CD8-positive, alpha-beta memory T cell (primary cell): Measurements from ENCODE around the gene RPL7A. TPM values are rescaled to one million over a fixed set of nuclear protein-coding genes. Genes with fewer than 3 reads are reported as not detected.

Experiments used
- CTCF ChIA-PET: fragments of 350-600 bp; sonication (Branson Sonifier 250); formaldehyde crosslinking; loops from one replicate; lab custom pipeline; 2021; ENCODE audit warnings: antibody characterized with exemption; lab: Charles Lee
- POLR2A ChIA-PET: fragments of 350-600 bp; sonication (Branson Sonifier 250); formaldehyde crosslinking; loops from one replicate; lab custom pipeline; 2021; ENCODE audit warnings: antibody characterized with exemption; lab: Charles Lee
- DNase-seq, 5 donors: peaks; one replicate each; pipeline versions ENCODE4 v3.0.0 to v3.0.0-alpha.2; 2020 to 2022; ENCODE audit warnings: mixed read lengths in 1 of 5
- H3K27ac ChIP-seq: one replicate; pipeline ENCODE4 v1.7.0; 2013; ENCODE audit warnings: low read depth, mild to moderate bottlenecking, low read length, moderate library complexity
- H3K27me3 ChIP-seq: 2 replicates; pipeline ENCODE4 v1.7.0; 2013; ENCODE audit warnings: low read length, mild to moderate bottlenecking; ENCODE audit not compliant: insufficient read depth, poor library complexity, severe bottlenecking
- H3K36me3 ChIP-seq: 2 replicates; pipeline ENCODE4 v1.7.0; 2013; ENCODE audit warnings: mild to moderate bottlenecking, low read length, moderate library complexity; ENCODE audit not compliant: insufficient read depth
- H3K4me1 ChIP-seq: 2 replicates; pipeline ENCODE4 v1.7.0; 2013; ENCODE audit warnings: mild to moderate bottlenecking, low read length, moderate library complexity; ENCODE audit not compliant: insufficient read depth
- H3K4me3 ChIP-seq: 2 replicates; pipeline ENCODE4 v1.7.0; 2013; ENCODE audit warnings: mild to moderate bottlenecking, low read length
- H3K9me3 ChIP-seq: 2 replicates; pipeline ENCODE4 v1.7.0; 2013; ENCODE audit warnings: mild to moderate bottlenecking, low read length
- H3K27ac Mint-ChIP-seq, 8 donors: one replicate each; pipeline ENCODE4 v1.8.0; 2020 to 2021; ENCODE audit warnings: mixed read lengths in 8 of 8, mild to moderate bottlenecking in 6 of 8, inconsistent platforms in 3 of 8, moderate library complexity in 3 of 8
- H3K27me3 Mint-ChIP-seq, 2 donors: one replicate each; pipeline ENCODE4 v1.8.0; 2020 to 2021; ENCODE audit warnings: mixed read lengths in 2 of 2, mild to moderate bottlenecking in 1 of 2, moderate library complexity in 1 of 2
- H3K36me3 Mint-ChIP-seq, 3 donors: one replicate each; pipeline ENCODE4 v1.8.0; 2020 to 2021; ENCODE audit warnings: mixed read lengths in 3 of 3, inconsistent platforms in 1 of 3, mild to moderate bottlenecking in 1 of 3
- H3K4me1 Mint-ChIP-seq, 3 donors: one replicate each; pipeline ENCODE4 v1.8.0; 2020 to 2021; ENCODE audit warnings: mixed read lengths in 3 of 3, inconsistent platforms in 1 of 3, mild to moderate bottlenecking in 1 of 3
- H3K4me3 Mint-ChIP-seq, 7 donors: one replicate each; pipeline ENCODE4 v1.8.0; 2020 to 2021; ENCODE audit warnings: mixed read lengths in 7 of 7, mild to moderate bottlenecking in 6 of 7, moderate library complexity in 4 of 7, inconsistent platforms in 2 of 7
- H3K9me3 Mint-ChIP-seq, 5 donors: one replicate each; pipeline ENCODE4 v1.8.0; 2020 to 2022; ENCODE audit warnings: mixed read lengths in 5 of 5, mild to moderate bottlenecking in 3 of 5, moderate library complexity in 2 of 5, inconsistent platforms in 1 of 5
- polyA plus RNA-seq: library from polyadenylated mRNA; unstranded; fragments of 300-500 nt; fragmentation: Illumina TruSeq; gene quantifications from one replicate; pipeline ENCODE4 v1.2.3, GENCODE V29; 2021
- total RNA-seq, 2 experiments: library from RNA; stranded (reverse); gene quantifications; one replicate each; pipeline ENCODE4 v1.2.3, GENCODE V29; 2021

Gene RPL7A
- total and polyA plus RNA-seq, 3 experiments from 2014 or later, result 1,038 to 3,155 (median 3,139) TPM

GRCh38 chr9:133351908-133352634 is 4.1 kb downstream of the RPL7A start:
- Mint-ChIP-seq H3K9me3 (no peaks in the 10 kb centered on the region), H3K27ac (peak overlapping the region in 4 of 8 donors; percentile 25 to 70 (median 32)), H3K4me1 (peaks cover 24 to 49% (median 34%) of the 10 kb centered on the region in 3 donors), H3K36me3 (peaks cover 7 to 66% (median 19%) of the 10 kb centered on the region in 3 donors), H3K27me3 (peaks cover 0 to 5% of the 10 kb centered on the region in 2 donors), H3K4me3 (peak overlapping the region in 2 of 7 donors; percentile 27 to 92)
- DNase-seq, result no peak
- Histone ChIP-seq H3K27ac (no peak overlapping the region), H3K27me3 (no peaks in the 10 kb centered on the region), H3K4me1 (peaks cover 32% of the 10 kb centered on the region), H3K36me3 (peaks cover 46% of the 10 kb centered on the region), H3K4me3 (no peak overlapping the region), H3K9me3 (no peaks in the 10 kb centered on the region)
- ChIA-PET CTCF (interaction anchor here (6.1 kb wide), 1 partner anchor 20 kb away, joined by 47 read pairs; no protein-coding TSS in a partner anchor), POLR2A (interaction anchor here (1.2 kb wide), 1 partner anchor 22 kb away, joined by 3 read pairs; no protein-coding TSS in a partner anchor)

- Mint-ChIP-seq H3K4me1 (peaks cover 29 to 53% (median 38%) of the 10 kb centered on the region in 3 donors), H3K36me3 (peaks cover 7 to 72% (median 19%) of the 10 kb centered on the region in 3 donors), H3K27me3 (peaks cover 0 to 4% of the 10 kb centered on the region in 2 donors), H3K27ac (peak overlapping the region in 5 of 8 donors; percentile 29 to 83 (median 70)), H3K4me3 (peak overlapping the region in 2 of 7 donors; percentile 63 to 92), H3K9me3 (no peaks in the 10 kb centered on the region)
- Histone ChIP-seq H3K36me3 (peaks cover 46% of the 10 kb centered on the region), H3K27ac (no peak overlapping the region), H3K9me3 (no peaks in the 10 kb centered on the region), H3K4me3 (no peak overlapping the region), H3K4me1 (peaks cover 39% of the 10 kb centered on the region), H3K27me3 (no peaks in the 10 kb centered on the region)
- ChIA-PET CTCF (interaction anchor here (8.2 kb wide), 1 partner anchor 19 kb away, joined by 84 read pairs; no protein-coding TSS in a partner anchor), POLR2A (interaction anchor here (1.2 kb wide), 1 partner anchor 22 kb away, joined by 3 read pairs; no protein-coding TSS in a partner anchor)
- DNase-seq, result no peak
Observed at GRCh38 chr9:133352635-133353340, 4.8 kb downstream of the RPL7A start.

GRCh38 chr9:133353548-133353947 is 5.5 kb downstream of the RPL7A start:
- Mint-ChIP-seq H3K27ac (peak overlapping the region in 3 of 8 donors; percentile 61 to 82 (median 64)), H3K4me1 (peaks cover 30 to 54% (median 38%) of the 10 kb centered on the region in 3 donors)
- POLR2A ChIA-PET, result no interaction called here

GRCh38 chr9:133354766-133355165 is 6.7 kb downstream of the RPL7A start:
- Mint-ChIP-seq H3K9me3 (no peaks in the 10 kb centered on the region), H3K36me3 (peaks cover 4 to 68% (median 11%) of the 10 kb centered on the region in 3 donors), H3K4me1 (peaks cover 24 to 49% (median 32%) of the 10 kb centered on the region in 3 donors), H3K27me3 (peaks cover 0 to 3% of the 10 kb centered on the region in 2 donors), H3K27ac (peak overlapping the region in 5 of 8 donors; percentile 32 to 82 (median 35)), H3K4me3 (peak overlapping the region; percentile 18 to 92 (median 86))
- POLR2A ChIA-PET, result interaction anchor here (1.4 to 5.9 kb wide), 3 partner anchors 8 to 20 kb away, joined by 3 to 58 read pairs (median 25); no protein-coding TSS in a partner anchor
- no peaks in the 10 kb centered on the region for H3K27me3 ChIP-seq
- H3K4me1 ChIP-seq, result peaks cover 36% of the 10 kb centered on the region
- H3K27ac ChIP-seq, result no peak overlapping the region
- H3K36me3 ChIP-seq, result peaks cover 43% of the 10 kb centered on the region
- CTCF ChIA-PET, result interaction anchor here (8.2 kb wide), 1 partner anchor 18 kb away, joined by 84 read pairs; no protein-coding TSS in a partner anchor
- no peak overlapping the region for H3K4me3 ChIP-seq
- H3K9me3 ChIP-seq, result no peaks in the 10 kb centered on the region
- no peak for DNase-seq

More at GRCh38 chr9:133353548-133353947, 5.5 kb downstream of the RPL7A start:
- no peak overlapping the region for H3K27ac ChIP-seq
- CTCF ChIA-PET, result interaction anchor here (8.2 kb wide), 1 partner anchor 19 kb away, joined by 84 read pairs; no protein-coding TSS in a partner anchor
- Mint-ChIP-seq H3K36me3 (peaks cover 7 to 71% (median 19%) of the 10 kb centered on the region in 3 donors), H3K9me3 (no peaks in the 10 kb centered on the region), H3K4me3 (peak overlapping the region in 1 of 7 donors; percentile 92), H3K27me3 (peaks cover 0 to 3% of the 10 kb centered on the region in 2 donors)
- peaks cover 47% of the 10 kb centered on the region for H3K4me1 ChIP-seq
- no peak overlapping the region for H3K4me3 ChIP-seq
- peaks cover 50% of the 10 kb centered on the region for H3K36me3 ChIP-seq
- DNase-seq, result no peak
- no peaks in the 10 kb centered on the region for H3K9me3 ChIP-seq
- no peaks in the 10 kb centered on the region for H3K27me3 ChIP-seq

GRCh38 chr9:133355881-133356357 is 7.9 kb downstream of the RPL7A start:
- peaks cover 0 to 3% of the 10 kb centered on the region in 2 donors for H3K27me3 Mint-ChIP-seq
- peaks cover 39% of the 10 kb centered on the region for H3K36me3 ChIP-seq

GRCh38 chr9:133356391-133357091 is 8.5 kb downstream of the RPL7A start, which contains the start of the genes SURF1 and SURF2:
SURF1 (minus strand) TSS chr9:133356487; CDS start chr9:133356453, 34 bp downstream.
SURF2 (plus strand) TSS chr9:133356550; CDS start chr9:133356593, 43 bp downstream.
- H3K27me3 Mint-ChIP-seq, result peaks cover 0 to 3% of the 10 kb centered on the region in 2 donors
- H3K4me3 Mint-ChIP-seq, result peak within 1 kb of the TSS; percentile 83 to 94 (median 87)
- H3K4me1 ChIP-seq, result peaks cover 35% of the 10 kb centered on the region
- no peaks in the 10 kb centered on the region for H3K9me3 ChIP-seq
- peak within 1 kb of the TSS; percentile 84 for H3K4me3 ChIP-seq
- CTCF ChIA-PET, result interaction anchor here (1.0 to 8.2 kb wide), 9 partner anchors 9 to 170 kb away, joined by 3 to 84 read pairs (median 5); partner anchors contain the start of genes MED22 and RPL7A
- no peaks in the 10 kb centered on the region for H3K27me3 ChIP-seq
- peak within 1 kb of the TSS; percentile 78 for H3K27ac ChIP-seq
- peaks cover 39% of the 10 kb centered on the region for H3K36me3 ChIP-seq
- DNase-seq, result peak; percentile 83 to 92 (median 87)
- H3K9me3 Mint-ChIP-seq, result no peaks in the 10 kb centered on the region
- H3K4me1 Mint-ChIP-seq, result peaks cover 25 to 46% (median 32%) of the 10 kb centered on the region in 3 donors
- peaks cover 6 to 68% (median 8%) of the 10 kb centered on the region in 3 donors for H3K36me3 Mint-ChIP-seq
- peak within 1 kb of the TSS; percentile 82 to 98 (median 92) for H3K27ac Mint-ChIP-seq
- POLR2A ChIA-PET, result interaction anchor here (0.8 to 5.9 kb wide), 6 partner anchors 9 to 21 kb away, joined by 3 to 58 read pairs (median 8); partner anchors contain the start of genes MED22, RPL7A and SURF6

More at GRCh38 chr9:133355881-133356357, 7.9 kb downstream of the RPL7A start:
- Mint-ChIP-seq H3K4me1 (peaks cover 23 to 41% (median 32%) of the 10 kb centered on the region in 3 donors), H3K36me3 (peaks cover 4 to 68% (median 11%) of the 10 kb centered on the region in 3 donors), H3K9me3 (no peaks in the 10 kb centered on the region), H3K27ac (peak overlapping the region; percentile 82 to 98 (median 92)), H3K4me3 (peak overlapping the region; percentile 83 to 94 (median 87))
- Histone ChIP-seq H3K4me3 (peak overlapping the region; percentile 84), H3K9me3 (no peaks in the 10 kb centered on the region), H3K27ac (peak overlapping the region; percentile 78), H3K4me1 (peaks cover 35% of the 10 kb centered on the region), H3K27me3 (no peaks in the 10 kb centered on the region)
- ChIA-PET CTCF (interaction anchor here (0.8 to 8.2 kb wide), 8 partner anchors 8 to 212 kb away, joined by 3 to 84 read pairs (median 4); partner anchors contain the start of genes MED22 and RPL7A), POLR2A (interaction anchor here (0.8 to 5.9 kb wide), 8 partner anchors 8 to 20 kb away, joined by 3 to 58 read pairs (median 4); partner anchors contain the start of genes MED22, RPL7A and SURF6)
- no peak for DNase-seq
